NCI-H748 treated with DMSO at 0.1 percent for 48 hours (cell line): Measurements from ENCODE around the gene KPNA6.
"Not testable (repeated sequence)": the region's sequence is repeated elsewhere in the genome, so short reads cannot be mapped to it uniquely, and the experiment has no call there.

Experiments
- DNase-seq: peaks from one replicate; lab custom pipeline; 2025; lab: John Stamatoyannopoulos, UW

KPNA6 gene

GRCh38 chr1:32142446-32143301, 34.8 kb downstream of the KPNA6 start:
- DNase-seq: no peak

- not testable (repeated sequence) for DNase-seq
These were observed 35.4 kb downstream of the KPNA6 start for GRCh38 chr1:32143302-32143695.

- DNase-seq: no peak
These were observed 36.2 kb downstream of the KPNA6 start for GRCh38 chr1:32144033-32144432.

GRCh38 chr1:32147799-32148198, 39.9 kb downstream of the KPNA6 start:
- not testable (repeated sequence) for DNase-seq

DNA sequence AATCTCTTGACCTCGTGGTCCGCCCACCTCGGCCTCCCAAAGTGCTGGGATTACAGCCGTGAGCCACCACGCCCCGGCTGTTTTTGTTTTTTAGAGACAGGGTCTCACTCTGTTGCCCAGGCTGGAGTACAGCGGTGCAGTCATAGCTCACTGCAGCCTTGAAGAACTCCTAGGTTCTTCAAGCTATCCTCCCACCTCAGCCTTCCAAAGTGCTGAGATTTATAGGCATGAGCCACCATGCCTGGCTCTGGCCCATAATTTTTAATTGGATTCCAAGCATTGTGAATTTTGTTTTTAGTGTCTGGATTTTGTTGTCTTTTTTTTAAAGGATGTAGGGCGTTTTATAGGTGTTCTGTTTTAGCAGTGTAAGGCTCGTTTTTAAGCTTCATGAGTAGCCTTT, 43.0 kb downstream of the KPNA6 start:
- DNase-seq: no peak

DNA sequence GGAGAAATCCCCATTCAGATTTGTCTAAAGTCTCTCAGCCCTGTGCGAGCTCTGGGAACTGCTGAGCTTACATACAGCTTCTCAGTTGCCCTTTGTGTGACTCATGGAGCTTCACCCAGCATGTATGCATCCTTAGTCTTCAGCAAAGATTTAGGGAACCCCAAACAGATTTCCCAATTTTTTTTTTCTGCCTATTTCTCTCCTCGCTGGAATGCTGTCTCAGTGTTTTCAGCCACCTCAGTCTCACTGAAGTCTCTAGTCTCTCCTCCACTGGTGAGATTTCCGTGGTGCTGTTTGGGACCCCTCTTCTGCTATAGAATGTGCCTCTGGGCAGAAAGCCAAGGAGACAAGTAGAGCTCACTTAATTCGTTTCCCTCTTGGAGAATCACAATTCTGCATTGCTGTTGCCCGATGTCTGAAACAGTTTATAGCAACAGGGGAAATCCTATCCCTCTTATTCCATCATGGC, 43.5 kb downstream of the KPNA6 start:
- DNase-seq: no peak

DNA sequence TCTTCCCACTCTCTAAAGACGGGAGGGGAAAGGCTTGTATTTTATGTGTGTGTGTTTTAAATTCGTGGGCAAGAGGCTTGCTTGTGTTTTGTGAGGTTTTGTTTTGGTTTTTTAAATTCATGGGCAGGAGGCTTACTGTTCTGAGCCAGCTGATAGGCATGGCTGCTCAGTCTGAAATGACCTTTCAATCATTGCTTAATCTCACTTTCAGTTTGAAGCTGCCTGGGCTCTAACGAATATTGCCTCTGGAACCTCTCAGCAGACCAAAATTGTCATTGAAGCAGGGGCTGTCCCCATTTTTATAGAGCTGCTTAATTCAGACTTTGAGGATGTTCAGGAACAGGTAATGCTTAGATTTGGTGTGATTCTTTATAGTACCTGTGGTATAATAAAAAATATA, 51.3 kb downstream of the KPNA6 start:
- DNase-seq: no peak

DNA sequence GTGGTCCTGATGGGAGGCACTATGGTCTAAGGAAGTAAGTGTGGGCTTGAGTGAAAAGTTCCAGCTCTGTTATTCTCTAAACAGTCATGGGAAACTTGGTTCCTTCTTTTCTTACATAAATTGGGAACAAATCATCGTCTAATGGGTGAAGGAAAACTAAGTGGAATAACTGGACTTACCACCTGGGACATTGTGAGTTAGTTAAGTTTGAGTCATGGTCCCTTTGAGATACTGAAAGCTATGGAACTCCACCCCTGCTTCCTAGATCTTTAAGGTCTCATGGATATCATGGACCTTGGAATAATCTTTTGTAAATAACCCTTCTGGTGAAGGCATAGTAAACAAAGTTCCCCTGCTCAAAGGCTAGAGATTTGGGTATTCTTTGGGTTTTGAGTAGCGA, 55.5 kb downstream of the KPNA6 start:
- no peak for DNase-seq

DNA sequence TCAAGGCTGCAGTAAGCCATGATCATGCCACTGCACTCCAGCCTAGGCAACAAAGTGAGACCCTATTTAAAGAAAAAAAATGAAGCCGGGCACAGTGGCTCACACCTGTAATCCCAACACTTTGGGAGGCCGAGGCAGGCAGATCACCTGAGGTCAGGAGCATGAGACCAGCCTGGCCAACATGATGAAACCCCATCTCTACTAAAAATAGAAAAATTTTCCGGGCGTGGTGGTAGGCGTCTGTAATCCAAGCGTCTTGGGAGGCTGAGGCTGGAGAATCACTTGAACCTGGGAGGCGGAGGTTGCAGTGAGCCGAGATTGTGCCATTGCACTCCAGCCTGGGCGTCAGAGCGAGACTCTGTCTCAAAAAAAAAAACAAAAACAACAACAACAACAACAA, 57.8 kb downstream of the KPNA6 start:
- DNase-seq: not testable (repeated sequence)

- DNase-seq: no peak
These were observed 63.1 kb downstream of the KPNA6 start for GRCh38 chr1:32170991-32171390.

GRCh38 chr1:32172621-32173245, 64.9 kb downstream of the KPNA6 start:
- no peak for DNase-seq

GRCh38 chr1:32178380-32179192, 70.7 kb downstream of the KPNA6 start:
- no peak for DNase-seq

- no peak for DNase-seq
These were observed 71.3 kb downstream of the KPNA6 start for GRCh38 chr1:32179193-32179442.

DNA sequence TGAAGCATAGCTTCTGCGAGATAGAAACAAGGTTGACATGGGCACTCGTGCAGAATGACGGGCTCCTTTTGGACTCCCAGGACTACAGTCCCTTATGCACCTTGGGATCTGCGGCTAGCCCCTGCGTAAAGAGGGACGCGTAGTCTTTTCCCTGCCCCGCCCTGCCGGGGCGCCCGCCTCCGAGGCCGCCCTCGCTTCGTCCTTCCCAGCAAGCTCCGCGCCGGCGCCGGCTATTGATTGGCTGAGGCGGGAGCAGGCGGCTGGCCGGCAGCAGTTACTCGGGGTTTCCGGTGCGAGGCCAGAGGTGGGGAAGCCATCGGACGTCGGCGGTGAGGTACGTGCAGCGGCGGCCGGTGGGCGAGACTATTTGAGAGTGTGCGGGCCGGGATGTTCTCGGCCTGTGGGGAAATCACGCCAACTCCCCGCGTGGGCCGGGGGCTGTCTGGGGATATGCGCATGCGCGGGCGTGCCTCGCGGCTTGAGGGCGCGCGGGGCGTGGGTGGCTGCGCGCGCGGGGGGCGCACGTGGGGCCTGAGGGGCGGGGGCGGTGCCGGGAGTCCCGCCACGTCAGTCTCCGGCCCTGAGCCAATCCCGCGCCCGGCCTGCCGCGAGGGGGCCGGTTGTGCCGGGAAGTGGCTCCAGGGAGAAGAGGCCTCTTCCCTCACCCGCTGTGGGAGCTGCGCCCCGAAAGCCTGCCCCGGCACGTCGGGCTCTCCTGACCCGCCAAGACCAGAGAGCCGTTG, 71.8 kb downstream of the KPNA6 start, which contains the start of gene TXLNA:
TXLNA (plus strand) TSS at position 233 of the 743 bp plus-strand sequence. CDS start 671 bp downstream, outside the sequence.
- DNase-seq: peak; percentile 70

DNA sequence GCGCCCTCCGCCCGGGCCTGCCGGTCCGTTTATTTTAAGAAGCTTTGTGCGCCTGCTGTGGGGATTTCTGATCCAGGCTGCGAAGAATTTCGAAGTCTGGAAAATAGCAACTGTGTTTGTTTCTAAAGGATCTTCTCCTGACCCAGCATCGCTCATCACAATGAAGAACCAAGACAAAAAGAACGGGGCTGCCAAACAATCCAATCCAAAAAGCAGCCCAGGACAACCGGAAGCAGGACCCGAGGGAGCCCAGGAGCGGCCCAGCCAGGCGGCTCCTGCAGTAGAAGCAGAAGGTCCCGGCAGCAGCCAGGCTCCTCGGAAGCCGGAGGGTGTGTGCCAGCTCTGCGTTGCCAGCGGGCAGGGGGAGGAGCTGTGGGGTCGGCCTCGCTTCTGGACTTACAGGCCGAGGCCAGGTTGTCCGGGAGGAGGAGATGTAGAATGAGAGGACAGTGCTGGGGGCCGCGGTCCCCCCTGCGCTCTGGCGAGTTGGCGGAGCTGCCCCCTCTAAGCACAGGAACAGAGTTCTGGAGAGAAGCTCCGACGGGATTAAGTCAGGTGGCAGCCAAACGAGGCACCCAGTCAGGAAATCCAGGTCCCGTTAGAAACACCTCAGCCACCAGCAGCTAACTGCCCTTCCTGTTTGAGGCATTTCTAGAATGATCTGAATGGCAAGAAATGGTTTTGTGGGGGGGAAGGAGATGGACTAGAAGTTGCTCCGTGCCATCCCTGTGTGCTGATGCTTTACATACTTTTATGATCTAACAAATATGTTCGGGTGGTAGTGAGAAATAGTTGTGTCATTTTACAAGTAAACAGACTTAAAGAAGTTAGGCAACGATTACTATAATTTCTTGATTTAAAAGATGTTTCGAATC, 72.6 kb downstream of the KPNA6 start:
- no peak for DNase-seq

GRCh38 chr1:32181065-32181464, 73.2 kb downstream of the KPNA6 start:
- no peak for DNase-seq

- DNase-seq: no peak
These were observed 73.7 kb downstream of the KPNA6 start for GRCh38 chr1:32181563-32181962.

- no peak for DNase-seq
These were observed 74.2 kb downstream of the KPNA6 start for GRCh38 chr1:32182060-32182459.

DNA sequence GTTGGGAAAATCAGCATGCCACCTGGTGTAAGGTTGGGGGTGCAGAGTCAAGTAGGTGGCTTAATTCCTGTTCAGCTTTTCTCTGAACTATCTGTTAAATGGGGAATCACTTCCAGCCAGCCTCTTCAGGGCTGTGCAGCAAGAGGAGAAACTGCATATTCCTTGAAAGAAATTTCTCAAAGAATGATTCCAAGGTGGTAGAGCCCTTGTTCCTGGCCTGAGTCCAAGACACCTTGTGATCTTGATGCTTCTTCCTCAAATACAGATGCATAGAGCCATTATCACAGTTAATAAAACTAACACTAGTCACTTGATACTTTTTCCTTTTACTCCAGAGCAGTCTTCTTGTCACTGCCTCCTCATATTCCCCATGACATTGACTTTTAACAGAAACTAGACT, 76.8 kb downstream of the KPNA6 start:
- DNase-seq: no peak

DNA sequence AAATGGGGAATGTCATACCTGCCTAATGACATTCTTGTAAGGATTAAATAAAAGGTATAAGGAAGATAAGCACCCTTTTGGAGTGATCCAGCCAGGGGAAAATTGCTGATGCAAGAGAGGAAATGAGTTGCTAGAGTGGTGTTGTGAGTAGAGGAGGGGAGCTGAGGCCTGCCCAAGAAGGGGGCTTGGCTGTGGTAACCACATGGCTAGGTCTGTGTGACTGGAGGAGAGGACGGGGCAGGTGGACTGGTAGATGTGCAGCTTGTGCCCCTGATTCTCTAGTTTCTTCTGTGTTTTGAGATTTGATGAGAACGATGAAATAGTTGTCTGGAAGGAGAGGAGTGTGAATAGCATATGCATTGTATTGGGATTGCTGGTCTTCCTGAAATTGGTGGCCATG, 78.2 kb downstream of the KPNA6 start:
- DNase-seq: no peak

DNA sequence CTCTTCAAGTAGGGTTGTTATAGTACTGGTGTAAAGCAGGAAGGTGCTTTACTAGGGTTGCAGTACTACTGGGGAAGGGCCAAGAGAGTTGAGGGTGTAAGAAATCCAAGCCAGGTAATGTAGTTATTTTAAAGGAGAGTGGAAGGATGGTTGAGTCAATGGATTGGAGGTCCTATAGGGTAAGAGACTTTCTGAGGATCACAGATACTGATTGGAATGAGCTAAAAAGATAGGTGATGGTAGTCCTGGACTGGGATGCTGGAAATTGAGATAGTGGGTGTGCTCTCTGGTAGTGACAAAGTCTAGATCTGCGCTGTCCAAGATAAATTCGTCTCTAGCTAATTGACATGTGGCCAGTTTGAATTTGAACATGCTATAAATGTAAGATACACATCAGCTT, 78.6 kb downstream of the KPNA6 start:
- no peak for DNase-seq
